CD8-positive, alpha-beta memory T cell (primary cell): ENCODE data around the gene DZIP1L. TPM values are rescaled to one million over a fixed set of nuclear protein-coding genes. Genes with fewer than 3 reads are reported as not detected.
"Not testable (repeated sequence)": the region's sequence is repeated elsewhere in the genome, so short reads cannot be mapped to it uniquely, and the experiment has no call there.

Source experiments
- CTCF ChIA-PET: fragments of 350-600 bp; sonication (Branson Sonifier 250); formaldehyde crosslinking; loops from one replicate; lab custom pipeline; 2021; ENCODE audit warnings: antibody characterized with exemption; lab: Charles Lee
- POLR2A ChIA-PET: fragments of 350-600 bp; sonication (Branson Sonifier 250); formaldehyde crosslinking; loops from one replicate; lab custom pipeline; 2021; ENCODE audit warnings: antibody characterized with exemption; lab: Charles Lee
- DNase-seq, 5 donors: peaks; one replicate each; pipeline versions ENCODE4 v3.0.0 to v3.0.0-alpha.2; 2020 to 2022; ENCODE audit warnings: mixed read lengths in 1 of 5
- H3K27ac ChIP-seq: one replicate; pipeline ENCODE4 v1.7.0; 2013; ENCODE audit warnings: low read depth, mild to moderate bottlenecking, low read length, moderate library complexity
- H3K27me3 ChIP-seq: 2 replicates; pipeline ENCODE4 v1.7.0; 2013; ENCODE audit warnings: low read length, mild to moderate bottlenecking; ENCODE audit not compliant: insufficient read depth, poor library complexity, severe bottlenecking
- H3K36me3 ChIP-seq: 2 replicates; pipeline ENCODE4 v1.7.0; 2013; ENCODE audit warnings: mild to moderate bottlenecking, low read length, moderate library complexity; ENCODE audit not compliant: insufficient read depth
- H3K4me1 ChIP-seq: 2 replicates; pipeline ENCODE4 v1.7.0; 2013; ENCODE audit warnings: mild to moderate bottlenecking, low read length, moderate library complexity; ENCODE audit not compliant: insufficient read depth
- H3K4me3 ChIP-seq: 2 replicates; pipeline ENCODE4 v1.7.0; 2013; ENCODE audit warnings: mild to moderate bottlenecking, low read length
- H3K9me3 ChIP-seq: 2 replicates; pipeline ENCODE4 v1.7.0; 2013; ENCODE audit warnings: mild to moderate bottlenecking, low read length
- H3K27ac Mint-ChIP-seq, 8 donors: one replicate each; pipeline ENCODE4 v1.8.0; 2020 to 2021; ENCODE audit warnings: mixed read lengths in 8 of 8, mild to moderate bottlenecking in 6 of 8, inconsistent platforms in 3 of 8, moderate library complexity in 3 of 8
- H3K27me3 Mint-ChIP-seq, 2 donors: one replicate each; pipeline ENCODE4 v1.8.0; 2020 to 2021; ENCODE audit warnings: mixed read lengths in 2 of 2, mild to moderate bottlenecking in 1 of 2, moderate library complexity in 1 of 2
- H3K36me3 Mint-ChIP-seq, 3 donors: one replicate each; pipeline ENCODE4 v1.8.0; 2020 to 2021; ENCODE audit warnings: mixed read lengths in 3 of 3, inconsistent platforms in 1 of 3, mild to moderate bottlenecking in 1 of 3
- H3K4me1 Mint-ChIP-seq, 3 donors: one replicate each; pipeline ENCODE4 v1.8.0; 2020 to 2021; ENCODE audit warnings: mixed read lengths in 3 of 3, inconsistent platforms in 1 of 3, mild to moderate bottlenecking in 1 of 3
- H3K4me3 Mint-ChIP-seq, 7 donors: one replicate each; pipeline ENCODE4 v1.8.0; 2020 to 2021; ENCODE audit warnings: mixed read lengths in 7 of 7, mild to moderate bottlenecking in 6 of 7, moderate library complexity in 4 of 7, inconsistent platforms in 2 of 7
- H3K9me3 Mint-ChIP-seq, 5 donors: one replicate each; pipeline ENCODE4 v1.8.0; 2020 to 2022; ENCODE audit warnings: mixed read lengths in 5 of 5, mild to moderate bottlenecking in 3 of 5, moderate library complexity in 2 of 5, inconsistent platforms in 1 of 5
- polyA plus RNA-seq: library from polyadenylated mRNA; unstranded; fragments of 300-500 nt; fragmentation: Illumina TruSeq; gene quantifications from one replicate; pipeline ENCODE4 v1.2.3, GENCODE V29; 2021
- total RNA-seq, 2 experiments: library from RNA; stranded (reverse); gene quantifications; one replicate each; pipeline ENCODE4 v1.2.3, GENCODE V29; 2021

Gene DZIP1L
- under 1 TPM in 1 of 2 experiments, not detected in 1; 0.20 TPM for total RNA-seq
- not detected for polyA plus RNA-seq

DNA sequence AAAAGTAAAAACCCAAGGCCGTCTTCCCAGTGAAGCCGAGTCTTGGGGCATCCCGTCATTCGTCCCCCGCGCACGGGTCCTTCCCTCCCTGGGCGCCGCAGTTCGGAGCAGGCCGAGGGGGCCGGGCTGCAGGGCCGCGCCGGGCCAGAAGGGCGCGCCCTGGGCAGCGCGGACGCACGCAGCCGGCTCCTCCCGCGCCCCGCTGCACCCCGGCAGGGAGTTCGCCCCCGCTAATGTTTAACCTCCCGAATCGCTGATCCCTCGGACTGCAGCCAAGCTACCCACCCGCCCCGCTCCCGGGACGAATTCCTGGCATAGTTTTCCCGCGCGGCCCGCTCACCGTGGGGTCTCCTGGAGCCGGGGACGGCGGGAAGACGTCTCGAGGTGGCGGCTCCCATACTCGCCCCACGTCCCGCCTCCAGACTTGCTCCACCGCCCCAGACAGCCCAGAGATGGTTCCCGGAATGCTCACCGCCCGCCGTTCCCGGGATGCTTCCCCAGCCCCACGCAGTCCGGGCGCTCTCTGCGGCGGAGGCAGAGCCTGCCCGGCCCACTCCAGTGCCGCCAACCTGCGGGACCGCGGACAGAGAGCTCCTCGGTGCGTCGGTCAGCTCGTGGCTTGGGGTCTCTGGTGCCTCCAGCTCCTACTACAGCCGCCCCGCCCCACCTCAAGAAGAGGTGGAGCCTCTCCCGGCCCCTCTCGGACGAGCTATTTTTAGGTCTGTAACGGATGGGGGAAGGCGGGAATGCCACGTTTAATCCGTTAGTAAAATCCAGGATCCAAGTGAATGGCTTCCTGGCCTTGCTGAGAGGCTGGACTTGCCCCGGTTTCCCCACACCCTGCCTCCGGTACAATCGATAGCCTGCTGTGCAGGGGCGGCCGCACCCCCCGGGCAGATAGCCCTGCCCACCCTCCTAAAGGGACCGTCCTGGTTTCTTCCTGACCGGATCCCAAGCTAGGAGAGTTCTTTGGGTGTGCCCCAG, at the start of gene DZIP1L:
Gene DZIP1L (minus strand): TSS at position 621 of the 984 bp plus-strand sequence. CDS start 11,637 bp downstream, outside the sequence.
- Mint-ChIP-seq H3K9me3 (peaks cover 0 to 3% (median 0%) of the 10 kb centered on the region in 5 donors), H3K36me3 (no peaks in the 10 kb centered on the region), H3K27me3 (peaks cover 28 to 70% of the 10 kb centered on the region in 2 donors), H3K27ac (peak within 1 kb of the TSS in 1 of 8 donors; percentile 21), H3K4me1 (peaks cover 5 to 12% (median 9%) of the 10 kb centered on the region in 3 donors), H3K4me3 (peak within 1 kb of the TSS; percentile 40 to 85 (median 69))
- no peak within 1 kb of the TSS for H3K4me3 ChIP-seq
- no peaks in the 10 kb centered on the region for H3K36me3 ChIP-seq
- no peaks in the 10 kb centered on the region for H3K4me1 ChIP-seq
- POLR2A ChIA-PET, result no interaction called here
- CTCF ChIA-PET, result interaction anchor here (1.0 kb wide), 1 partner anchor 45 kb away, joined by 4 read pairs; no protein-coding TSS in a partner anchor
- H3K27ac ChIP-seq, result no peak within 1 kb of the TSS
- peak in 1 of 5 donors; percentile 4 for DNase-seq
- no peaks in the 10 kb centered on the region for H3K9me3 ChIP-seq
- peaks cover 5% of the 10 kb centered on the region for H3K27me3 ChIP-seq

- POLR2A ChIA-PET, result no interaction called here
- Mint-ChIP-seq H3K4me1 (peaks cover 12 to 17% (median 12%) of the 10 kb centered on the region in 3 donors), H3K27ac (peak overlapping the region in 1 of 8 donors; percentile 63), H3K27me3 (peaks cover 0 to 2% of the 10 kb centered on the region in 2 donors), H3K36me3 (peaks cover 22 to 90% (median 25%) of the 10 kb centered on the region in 3 donors), H3K4me3 (no peak overlapping the region), H3K9me3 (no peaks in the 10 kb centered on the region)
- CTCF ChIA-PET, result no interaction called here
- Histone ChIP-seq H3K4me1 (no peaks in the 10 kb centered on the region), H3K4me3 (no peak overlapping the region), H3K27ac (no peak overlapping the region), H3K27me3 (no peaks in the 10 kb centered on the region), H3K36me3 (peaks cover 19% of the 10 kb centered on the region), H3K9me3 (no peaks in the 10 kb centered on the region)
- DNase-seq, result no peak
These were observed 49.7 kb upstream of the DZIP1L start for GRCh38 chr3:138165061-138165460.

DNA sequence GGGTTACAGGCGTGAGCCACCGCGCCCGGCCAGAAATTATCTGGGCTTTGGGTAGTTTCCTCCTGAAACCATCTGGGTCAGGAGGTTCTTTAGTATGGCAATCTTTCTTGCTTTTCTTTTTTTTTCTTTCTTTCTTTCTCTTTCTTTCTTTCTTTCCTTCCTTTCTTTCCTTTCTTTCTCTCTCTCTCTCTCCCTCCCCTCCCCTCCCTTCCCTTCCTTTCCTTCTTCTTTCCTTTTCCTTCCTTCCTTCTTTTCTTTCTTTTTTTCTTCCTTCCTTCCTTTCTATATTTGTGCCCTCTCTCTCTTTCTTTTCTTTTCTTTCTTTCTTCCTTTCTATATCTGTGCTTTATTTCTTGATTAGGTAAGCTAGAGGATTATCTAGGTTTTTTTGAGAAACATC, 42.3 kb upstream of the DZIP1L start:
- CTCF ChIA-PET, result no interaction called here
- peaks cover 11 to 25% (median 16%) of the 10 kb centered on the region in 3 donors for H3K36me3 Mint-ChIP-seq
- POLR2A ChIA-PET, result no interaction called here
- H3K4me1 ChIP-seq, result no peaks in the 10 kb centered on the region
- peaks cover 0 to 4% of the 10 kb centered on the region in 2 donors for H3K27me3 Mint-ChIP-seq
- H3K4me3 ChIP-seq, result no peak overlapping the region
- H3K27ac Mint-ChIP-seq, result no peak overlapping the region
- DNase-seq, result no peak
- H3K36me3 ChIP-seq, result no peaks in the 10 kb centered on the region
- peaks cover 4 to 16% (median 13%) of the 10 kb centered on the region in 5 donors for H3K9me3 Mint-ChIP-seq
- H3K9me3 ChIP-seq, result no peaks in the 10 kb centered on the region
- no peaks in the 10 kb centered on the region for H3K4me1 Mint-ChIP-seq
- H3K27me3 ChIP-seq, result no peaks in the 10 kb centered on the region
- no peak overlapping the region for H3K4me3 Mint-ChIP-seq
- no peak overlapping the region for H3K27ac ChIP-seq

DNA sequence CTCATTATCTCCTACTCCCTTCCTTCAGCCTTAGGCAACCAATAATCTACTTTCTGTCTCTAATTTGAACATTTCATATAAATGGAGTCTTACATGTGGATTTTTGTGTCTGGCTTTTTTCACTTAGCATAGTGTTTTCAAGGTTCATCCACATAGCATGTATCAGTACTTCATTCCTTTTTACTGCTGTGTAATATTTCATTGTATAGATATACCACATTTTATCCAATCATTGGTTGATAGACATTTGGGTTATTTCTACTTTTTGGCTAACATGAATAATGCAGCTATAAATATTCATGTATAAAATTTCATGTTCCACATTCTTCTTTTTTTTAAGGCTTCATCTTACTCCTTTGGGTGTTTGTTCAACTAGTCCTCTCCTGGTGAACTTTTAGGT, 39.1 kb upstream of the DZIP1L start:
- Mint-ChIP-seq H3K4me3 (no peak overlapping the region), H3K4me1 (no peaks in the 10 kb centered on the region), H3K27me3 (peaks cover 0 to 2% of the 10 kb centered on the region in 2 donors), H3K9me3 (peaks cover 6 to 16% (median 13%) of the 10 kb centered on the region in 5 donors), H3K27ac (no peak overlapping the region), H3K36me3 (peaks cover 0 to 12% (median 0%) of the 10 kb centered on the region in 3 donors)
- H3K36me3 ChIP-seq, result no peaks in the 10 kb centered on the region
- H3K27ac ChIP-seq, result no peak overlapping the region
- no peaks in the 10 kb centered on the region for H3K9me3 ChIP-seq
- no peaks in the 10 kb centered on the region for H3K27me3 ChIP-seq
- no peaks in the 10 kb centered on the region for H3K4me1 ChIP-seq
- ChIA-PET CTCF (no interaction called here), POLR2A (no interaction called here)
- no peak for DNase-seq
- H3K4me3 ChIP-seq, result no peak overlapping the region

DNA sequence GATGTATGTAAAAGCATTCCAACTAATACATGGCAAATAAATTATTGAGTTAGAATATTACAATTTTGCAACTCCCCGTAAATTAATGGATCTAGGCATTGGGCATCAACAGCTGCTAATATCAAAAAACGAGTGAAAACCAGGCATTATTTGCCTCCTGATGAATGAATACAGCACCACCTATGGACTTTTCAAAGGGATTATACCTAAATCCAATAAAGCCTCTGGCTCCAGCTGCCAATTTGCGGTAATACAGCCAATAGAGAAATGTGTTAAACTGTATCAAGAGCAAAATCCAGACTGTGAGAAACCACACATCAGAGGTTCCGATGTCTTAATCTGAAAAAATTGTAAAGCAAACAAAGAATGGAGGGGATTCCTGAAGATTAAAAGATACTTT, 33.1 kb upstream of the DZIP1L start:
- Mint-ChIP-seq H3K9me3 (peaks cover 2 to 6% (median 5%) of the 10 kb centered on the region in 5 donors), H3K27ac (no peak overlapping the region), H3K4me3 (no peak overlapping the region), H3K4me1 (no peaks in the 10 kb centered on the region), H3K27me3 (peaks cover 2 to 6% of the 10 kb centered on the region in 2 donors), H3K36me3 (peaks cover 0 to 2% (median 0%) of the 10 kb centered on the region in 3 donors)
- Histone ChIP-seq H3K4me3 (no peak overlapping the region), H3K36me3 (no peaks in the 10 kb centered on the region), H3K9me3 (no peaks in the 10 kb centered on the region), H3K27ac (no peak overlapping the region), H3K27me3 (no peaks in the 10 kb centered on the region), H3K4me1 (no peaks in the 10 kb centered on the region)
- no peak for DNase-seq
- ChIA-PET CTCF (no interaction called here), POLR2A (no interaction called here)

GRCh38 chr3:138142181-138142580, 26.8 kb upstream of the DZIP1L start:
- H3K9me3 ChIP-seq, DNase-seq, H3K4me3 ChIP-seq, H3K4me1 ChIP-seq, CTCF ChIA-PET, H3K9me3 Mint-ChIP-seq, POLR2A ChIA-PET, H3K36me3 Mint-ChIP-seq, H3K27ac ChIP-seq, H3K4me3 Mint-ChIP-seq, H3K36me3 ChIP-seq, H3K27ac Mint-ChIP-seq, H3K27me3 ChIP-seq, H3K4me1 Mint-ChIP-seq: not testable (repeated sequence)
- H3K27me3 Mint-ChIP-seq, result peaks cover 13 to 36% of the 10 kb centered on the region in 2 donors

- Histone ChIP-seq H3K27me3 (no peaks in the 10 kb centered on the region), H3K9me3 (no peaks in the 10 kb centered on the region), H3K36me3 (no peaks in the 10 kb centered on the region), H3K4me1 (no peaks in the 10 kb centered on the region), H3K4me3 (no peak overlapping the region), H3K27ac (no peak overlapping the region)
- Mint-ChIP-seq H3K4me3 (no peak overlapping the region), H3K27ac (no peak overlapping the region), H3K4me1 (no peaks in the 10 kb centered on the region), H3K9me3 (no peaks in the 10 kb centered on the region), H3K27me3 (peaks cover 13 to 40% of the 10 kb centered on the region in 2 donors), H3K36me3 (no peaks in the 10 kb centered on the region)
- DNase-seq, result no peak
- ChIA-PET CTCF (no interaction called here), POLR2A (no interaction called here)
These were observed 25.5 kb upstream of the DZIP1L start for GRCh38 chr3:138140940-138141339.

GRCh38 chr3:138139691-138140090, 24.3 kb upstream of the DZIP1L start:
- Mint-ChIP-seq H3K4me1 (no peaks in the 10 kb centered on the region), H3K9me3 (no peaks in the 10 kb centered on the region), H3K27ac (no peak overlapping the region), H3K36me3 (no peaks in the 10 kb centered on the region), H3K4me3 (no peak overlapping the region), H3K27me3 (peaks cover 11 to 41% of the 10 kb centered on the region in 2 donors)
- Histone ChIP-seq H3K27me3 (no peaks in the 10 kb centered on the region), H3K4me1 (no peaks in the 10 kb centered on the region), H3K4me3 (no peak overlapping the region), H3K9me3 (no peaks in the 10 kb centered on the region), H3K36me3 (no peaks in the 10 kb centered on the region), H3K27ac (no peak overlapping the region)
- DNase-seq, result no peak
- ChIA-PET POLR2A (no interaction called here), CTCF (no interaction called here)
